MM.1S (cell line): ENCODE results near the gene YPEL1.
"Not testable (repeated sequence)": the region's sequence is repeated elsewhere in the genome, so short reads cannot be mapped to it uniquely, and the experiment has no call there.

ENCODE experiments used
- DNase-seq: peaks from one replicate; pipeline ENCODE4 v3.0.0-alpha.2; 2015
- H2AFZ ChIP-seq: fragments of 300-600 bp; sonication (generic); 2 replicates; pipeline ENCODE4 v1.6.0; 2016; ENCODE audit warnings: antibody characterized with exemption, low read length
- H3F3A ChIP-seq: fragments of 300-600 bp; sonication (generic); 2 replicates; pipeline ENCODE4 v1.6.1; 2016; ENCODE audit warnings: mild to moderate bottlenecking, antibody characterized with exemption, low read length, moderate library complexity, mixed read lengths; ENCODE audit not compliant: insufficient read depth
- H3K27ac ChIP-seq: fragments of 300-600 bp; sonication (generic); 2 replicates; pipeline ENCODE4 v1.5.1; 2016; ENCODE audit warnings: mild to moderate bottlenecking, low read length
- H3K27me3 ChIP-seq: fragments of 300-600 bp; sonication (generic); replicated peaks from 2 replicates; pipeline ENCODE4 v1.6.0; 2016; ENCODE audit warnings: low read length; ENCODE audit not compliant: insufficient read depth
- H3K36me3 ChIP-seq: fragments of 300-600 bp; sonication (generic); replicated peaks from 2 replicates; pipeline ENCODE4 v1.6.1; 2016; ENCODE audit warnings: mild to moderate bottlenecking, low read length, mixed read lengths; ENCODE audit not compliant: insufficient read depth
- H3K4me1 ChIP-seq: fragments of 300-600 bp; sonication (generic); 2 replicates; pipeline ENCODE4 v1.6.1; 2016; ENCODE audit warnings: low read length, mixed read lengths
- H3K4me2 ChIP-seq: fragments of 300-600 bp; sonication (generic); 2 replicates; pipeline ENCODE4 v1.6.0; 2016; ENCODE audit warnings: low read depth, low read length
- H3K4me3 ChIP-seq: fragments of 300-600 bp; sonication (generic); 2 replicates; pipeline ENCODE4 v1.5.1; 2016; ENCODE audit warnings: low read length, mixed read lengths
- H3K79me2 ChIP-seq: fragments of 300-600 bp; sonication (generic); 2 replicates; pipeline ENCODE4 v1.6.1; 2016; ENCODE audit warnings: mixed run types, low read length, mixed read lengths
- H3K9ac ChIP-seq: fragments of 300-600 bp; sonication (generic); 2 replicates; pipeline ENCODE4 v1.6.1; 2016; ENCODE audit warnings: low read length, mixed read lengths
- H3K9me2 ChIP-seq: fragments of 300-600 bp; sonication (generic); replicated peaks from 2 replicates; pipeline ENCODE4 v1.6.1; 2016; ENCODE audit warnings: mild to moderate bottlenecking, low read length, mixed read lengths; ENCODE audit not compliant: insufficient read depth
- H3K9me3 ChIP-seq: fragments of 300-600 bp; sonication (generic); replicated peaks from 2 replicates; pipeline ENCODE4 v1.6.1; 2016; ENCODE audit warnings: mild to moderate bottlenecking, low read length, mixed read lengths; ENCODE audit not compliant: insufficient read depth
- H4K20me1 ChIP-seq: fragments of 300-600 bp; sonication (generic); 2 replicates; pipeline ENCODE4 v1.6.1; 2016; ENCODE audit warnings: mild to moderate bottlenecking, low read length, moderate library complexity, mixed read lengths; ENCODE audit not compliant: insufficient read depth
- CTCF ChIP-seq: fragments of 300-600 bp; sonication (generic); IDR thresholded peaks from 2 replicates; pipeline ENCODE4 v1.5.1; 2016; ENCODE audit warnings: antibody characterized with exemption, low read length, mixed read lengths
- EZH2 ChIP-seq: fragments of 300-600 bp; sonication (generic); optimal IDR thresholded peaks from 2 replicates; pipeline ENCODE3; 2017; ENCODE audit warnings: low read depth, mild to moderate bottlenecking, antibody characterized with exemption, low read length, mixed read lengths
- EZH2phosphoT487 ChIP-seq: fragments of 300-600 bp; sonication (generic); IDR thresholded peaks from 2 replicates; pipeline ENCODE4 v1.6.1; 2018; ENCODE audit warnings: antibody characterized with exemption, low read length

The YPEL1 gene

GRCh38 chr22:21730535-21731308, 4.9 kb downstream of the YPEL1 start:
- no peaks in the 10 kb centered on the region for H3K79me2 ChIP-seq
- H3K9me2 ChIP-seq = no peaks in the 10 kb centered on the region
- peaks cover 6% of the 10 kb centered on the region; the same call in 1 of the 2 replicates for H3K4me1 ChIP-seq
- H3F3A ChIP-seq = no peaks in the 10 kb centered on the region
- no peak overlapping the region for H3K27ac ChIP-seq
- H2AFZ ChIP-seq = no peak overlapping the region
- H3K36me3 ChIP-seq = no peaks in the 10 kb centered on the region
- no peak overlapping the region for H3K4me2 ChIP-seq
- H3K9ac ChIP-seq = no peak overlapping the region
- H3K27me3 ChIP-seq = no peaks in the 10 kb centered on the region
- TF ChIP-seq CTCF (no peak), EZH2 (no peak), EZH2phosphoT487 (no peak)
- H3K9me3 ChIP-seq = no peaks in the 10 kb centered on the region
- no peaks in the 10 kb centered on the region for H4K20me1 ChIP-seq
- H3K4me3 ChIP-seq = no peak overlapping the region
- no peak for DNase-seq

GRCh38 chr22:21729184-21729583, 6.4 kb downstream of the YPEL1 start:
- H3K4me1 ChIP-seq, H3K4me2 ChIP-seq, H3K27ac ChIP-seq, H4K20me1 ChIP-seq, H2AFZ ChIP-seq, DNase-seq, H3K27me3 ChIP-seq, H3K79me2 ChIP-seq, H3F3A ChIP-seq, H3K9ac ChIP-seq, H3K36me3 ChIP-seq, H3K4me3 ChIP-seq, H3K9me2 ChIP-seq, H3K9me3 ChIP-seq: not testable (repeated sequence)

GRCh38 chr22:21728270-21728669, 7.3 kb downstream of the YPEL1 start:
- DNase-seq = no peak
- H3K4me3 ChIP-seq = no peak overlapping the region
- H3K4me1 ChIP-seq = no peaks in the 10 kb centered on the region
- H3K79me2 ChIP-seq = no peaks in the 10 kb centered on the region
- no peaks in the 10 kb centered on the region for H3K27me3 ChIP-seq
- H3K9me2 ChIP-seq = no peaks in the 10 kb centered on the region
- H3K9me3 ChIP-seq = no peaks in the 10 kb centered on the region
- H3K4me2 ChIP-seq = no peak overlapping the region
- no peak overlapping the region for H2AFZ ChIP-seq
- H3K9ac ChIP-seq = no peak overlapping the region
- H3K36me3 ChIP-seq = no peaks in the 10 kb centered on the region
- H3F3A ChIP-seq = no peaks in the 10 kb centered on the region
- TF ChIP-seq EZH2phosphoT487 (no peak), CTCF (no peak), EZH2 (no peak)
- H3K27ac ChIP-seq = no peak overlapping the region
- no peaks in the 10 kb centered on the region for H4K20me1 ChIP-seq

- Histone ChIP-seq H2AFZ (no peak overlapping the region), H3K9me2 (no peaks in the 10 kb centered on the region), H3K4me1 (no peaks in the 10 kb centered on the region), H3K79me2 (no peaks in the 10 kb centered on the region), H3K36me3 (no peaks in the 10 kb centered on the region), H3F3A (no peaks in the 10 kb centered on the region), H3K4me3 (no peak overlapping the region), H4K20me1 (no peaks in the 10 kb centered on the region), H3K4me2 (no peak overlapping the region), H3K9ac (no peak overlapping the region), H3K27ac (no peak overlapping the region), H3K27me3 (no peaks in the 10 kb centered on the region), H3K9me3 (no peaks in the 10 kb centered on the region)
- DNase-seq = no peak
- TF ChIP-seq CTCF = no peak
- no peak for TF ChIP-seq EZH2phosphoT487
- no peak for TF ChIP-seq EZH2
These were observed 7.8 kb downstream of the YPEL1 start for GRCh38 chr22:21727768-21728167.
